Measurements from ENCODE around the gene CCDC88A. TPM values are rescaled to one million over a fixed set of nuclear protein-coding genes. Genes with fewer than 3 reads are reported as not detected.
"Not testable (repeated sequence)": the region's sequence is repeated elsewhere in the genome, so short reads cannot be mapped to it uniquely, and the experiment has no call there.

Gene CCDC88A
- total RNA-seq, 5 donors from 2014 or later (not counting 1 experiment from before 2014, with no cell fraction given), result 13.2 to 15.7 (median 14.3) TPM

DNA sequence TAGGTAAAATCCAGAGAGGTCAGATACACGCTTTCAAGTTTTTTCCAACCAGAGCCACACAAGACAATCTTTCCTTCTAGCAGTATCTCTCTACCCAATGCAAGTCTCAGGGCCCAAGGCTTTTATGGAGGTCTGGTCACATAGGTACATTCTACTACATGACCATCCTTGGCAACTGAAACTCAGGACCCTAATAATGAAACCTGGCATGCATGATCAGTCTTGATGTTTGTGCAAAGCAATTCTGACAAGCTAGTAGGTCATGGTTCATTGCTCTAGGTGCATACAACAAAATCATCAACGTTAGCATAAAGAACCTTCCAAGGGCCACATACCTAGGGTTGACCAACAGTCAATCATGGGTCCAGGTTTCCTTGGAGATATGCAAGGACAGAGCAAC, 33.2 kb upstream of the CCDC88A start:
- ATAC-seq (replicated peaks in 1 of 4), result no peak
- no peaks in the 10 kb centered on the region for H3K27me3 Mint-ChIP-seq
- no peak for DNase-seq

DNA sequence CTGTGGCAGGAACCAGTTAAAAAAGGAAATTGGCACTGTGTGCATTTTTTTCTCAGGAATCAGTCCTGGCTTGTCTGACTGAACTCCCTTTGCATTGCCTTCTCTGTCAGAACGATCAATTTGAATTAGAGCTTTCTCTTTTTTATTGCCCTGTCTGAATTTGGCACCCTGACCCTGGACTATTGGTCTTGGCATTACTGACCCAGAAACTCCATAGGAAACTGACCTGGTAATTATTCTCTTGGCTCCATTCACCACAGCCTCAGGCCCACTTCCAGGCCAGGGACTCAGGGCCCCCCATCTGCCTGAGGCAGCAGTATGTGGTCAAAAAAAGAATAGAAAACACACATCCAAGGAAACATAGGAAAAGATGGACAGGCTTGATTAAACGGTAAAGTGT, 32.0 kb upstream of the CCDC88A start:
- Histone ChIP-seq H3K36me3 (ENCODE audit: control insufficient read depth in 2 of 2, extremely low read depth in 1 of 2, insufficient read depth in 1 of 2, low read length in 1 of 2) (no peaks in the 10 kb centered on the region), H3K4me3 (ENCODE audit: control insufficient read depth in 1 of 2, extremely low read depth in 1 of 2, low read length in 1 of 2) (no peak overlapping the region), H3K27ac (ENCODE audit: low read length) (no peak overlapping the region), H3K4me1 (ENCODE audit: control insufficient read depth in 1 of 2, extremely low read depth in 1 of 2, insufficient read depth in 2 of 2, low read length in 2 of 2) (no peaks in the 10 kb centered on the region), H3K27me3 (replicated peaks in 1 of 2; ENCODE audit: control insufficient read depth in 2 of 2, extremely low read depth in 1 of 2, insufficient read depth in 2 of 2, low read length in 1 of 2) (peaks cover 0 to 4% of the 10 kb centered on the region in 2 experiments), H3K9me3 (no peaks in the 10 kb centered on the region)
- H3K4me3 Mint-ChIP-seq, result no peak overlapping the region
- ChIA-PET POLR2A (no interaction called here), CTCF (interaction anchor here in 1 of 2 donors (0.6 kb wide), 1 partner anchor 1025 kb away, joined by 3 read pairs; no protein-coding TSS in a partner anchor)
- H3K9me3 Mint-ChIP-seq, result no peaks in the 10 kb centered on the region
- H3K36me3 Mint-ChIP-seq, result no peaks in the 10 kb centered on the region
- 55% methylated on average over 1 of the region's 2 CpGs for WGBS (ENCODE audit: insufficient coverage)
- H3K4me1 Mint-ChIP-seq, result no peaks in the 10 kb centered on the region
- H3K27ac Mint-ChIP-seq, result no peak overlapping the region
- DNase-seq (no peak), ATAC-seq (replicated peaks in 1 of 4) (no peak)
- H3K27me3 Mint-ChIP-seq, result no peaks in the 10 kb centered on the region

More for the DNA sequence above, 33.2 kb upstream of the CCDC88A start:
- Mint-ChIP-seq H3K27ac (no peak overlapping the region), H3K4me3 (no peak overlapping the region), H3K9me3 (no peaks in the 10 kb centered on the region), H3K4me1 (no peaks in the 10 kb centered on the region), H3K36me3 (no peaks in the 10 kb centered on the region)
- peaks cover 0 to 4% of the 10 kb centered on the region in 2 experiments for H3K27me3 ChIP-seq (replicated peaks in 1 of 2; ENCODE audit: control insufficient read depth in 2 of 2, extremely low read depth in 1 of 2, insufficient read depth in 2 of 2, low read length in 1 of 2)
- no peak overlapping the region for H3K27ac ChIP-seq (ENCODE audit: low read length)
- H3K4me3 ChIP-seq (ENCODE audit: control insufficient read depth in 1 of 2, extremely low read depth in 1 of 2, low read length in 1 of 2), result no peak overlapping the region
- CTCF ChIA-PET, result no interaction called here
- POLR2A ChIA-PET, result no interaction called here
- no peaks in the 10 kb centered on the region for H3K4me1 ChIP-seq (ENCODE audit: control insufficient read depth in 1 of 2, extremely low read depth in 1 of 2, insufficient read depth in 2 of 2, low read length in 2 of 2)
- H3K9me3 ChIP-seq, result no peaks in the 10 kb centered on the region
- WGBS (ENCODE audit: insufficient coverage), result 60% methylated on average over 1 of the region's 2 CpGs
- no peaks in the 10 kb centered on the region for H3K36me3 ChIP-seq (ENCODE audit: control insufficient read depth in 2 of 2, extremely low read depth in 1 of 2, insufficient read depth in 1 of 2, low read length in 1 of 2)

DNA sequence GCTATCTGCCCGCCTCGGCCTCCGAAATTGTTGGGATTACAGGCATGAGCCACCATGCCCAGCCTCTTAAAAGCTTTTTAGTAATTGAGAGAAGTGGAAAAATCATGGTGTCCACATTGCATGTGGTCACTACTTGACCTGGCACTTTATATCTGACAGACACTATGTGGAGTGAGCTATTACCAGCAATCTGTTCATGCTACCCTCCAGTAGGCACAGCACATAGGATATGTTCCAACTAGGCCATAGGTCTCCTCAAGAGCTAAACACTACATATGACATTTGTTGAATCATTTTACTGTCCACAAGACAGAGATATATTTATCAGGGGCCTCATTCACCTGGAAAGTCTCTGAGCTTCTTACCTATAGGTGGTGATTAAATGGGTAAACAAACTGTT, 30.4 kb upstream of the CCDC88A start:
- H3K36me3 ChIP-seq (ENCODE audit: control insufficient read depth in 2 of 2, extremely low read depth in 1 of 2, insufficient read depth in 1 of 2, low read length in 1 of 2); CTCF ChIA-PET; H3K27me3 ChIP-seq (replicated peaks in 1 of 2; ENCODE audit: control insufficient read depth in 2 of 2, extremely low read depth in 1 of 2, insufficient read depth in 2 of 2, low read length in 1 of 2); H3K27ac Mint-ChIP-seq; H3K4me1 Mint-ChIP-seq; H3K4me3 ChIP-seq (ENCODE audit: control insufficient read depth in 1 of 2, extremely low read depth in 1 of 2, low read length in 1 of 2); ATAC-seq (replicated peaks in 1 of 4); H3K4me3 Mint-ChIP-seq; H3K27ac ChIP-seq (ENCODE audit: low read length); H3K27me3 Mint-ChIP-seq; DNase-seq; H3K4me1 ChIP-seq (ENCODE audit: control insufficient read depth in 1 of 2, extremely low read depth in 1 of 2, insufficient read depth in 2 of 2, low read length in 2 of 2); H3K9me3 ChIP-seq; H3K9me3 Mint-ChIP-seq; POLR2A ChIA-PET; H3K36me3 Mint-ChIP-seq: not testable (repeated sequence)
- no CpG with 5 or more reads among the region's 3 CpGs for WGBS (ENCODE audit: insufficient coverage)

GRCh38 chr2:55442045-55442760, 22.5 kb upstream of the CCDC88A start:
- H3K9me3 Mint-ChIP-seq; H3K27ac Mint-ChIP-seq; ATAC-seq (replicated peaks in 1 of 4); H3K9me3 ChIP-seq; H3K27ac ChIP-seq (ENCODE audit: low read length); H3K4me3 ChIP-seq (ENCODE audit: control insufficient read depth in 1 of 2, extremely low read depth in 1 of 2, low read length in 1 of 2); H3K4me1 Mint-ChIP-seq; H3K36me3 Mint-ChIP-seq; H3K36me3 ChIP-seq (ENCODE audit: control insufficient read depth in 2 of 2, extremely low read depth in 1 of 2, insufficient read depth in 1 of 2, low read length in 1 of 2); H3K4me3 Mint-ChIP-seq; CTCF ChIA-PET; H3K27me3 ChIP-seq (replicated peaks in 1 of 2; ENCODE audit: control insufficient read depth in 2 of 2, extremely low read depth in 1 of 2, insufficient read depth in 2 of 2, low read length in 1 of 2); DNase-seq; H3K4me1 ChIP-seq (ENCODE audit: control insufficient read depth in 1 of 2, extremely low read depth in 1 of 2, insufficient read depth in 2 of 2, low read length in 2 of 2): not testable (repeated sequence)
- 92% methylated on average over 14 of the region's 29 CpGs for WGBS (ENCODE audit: insufficient coverage)
- peaks cover 8 to 17% of the 10 kb centered on the region in 2 donors for H3K27me3 Mint-ChIP-seq
- POLR2A ChIA-PET, result interaction anchor here in 1 of 2 donors (0.6 kb wide), 1 partner anchor 11 kb away, joined by 3 read pairs; no protein-coding TSS in a partner anchor

GRCh38 chr2:55441280-55441892, 21.7 kb upstream of the CCDC88A start:
- 50% methylated on average over 1 of the region's 4 CpGs for WGBS (ENCODE audit: insufficient coverage)
- Histone ChIP-seq H3K9me3 (no peaks in the 10 kb centered on the region), H3K4me1 (ENCODE audit: control insufficient read depth in 1 of 2, extremely low read depth in 1 of 2, insufficient read depth in 2 of 2, low read length in 2 of 2) (no peaks in the 10 kb centered on the region), H3K27me3 (replicated peaks in 1 of 2; ENCODE audit: control insufficient read depth in 2 of 2, extremely low read depth in 1 of 2, insufficient read depth in 2 of 2, low read length in 1 of 2) (peaks cover 0 to 3% of the 10 kb centered on the region in 2 experiments), H3K27ac (ENCODE audit: low read length) (no peak overlapping the region), H3K36me3 (ENCODE audit: control insufficient read depth in 2 of 2, extremely low read depth in 1 of 2, insufficient read depth in 1 of 2, low read length in 1 of 2) (no peaks in the 10 kb centered on the region), H3K4me3 (ENCODE audit: control insufficient read depth in 1 of 2, extremely low read depth in 1 of 2, low read length in 1 of 2) (no peak overlapping the region)
- DNase-seq (no peak), ATAC-seq (replicated peaks in 1 of 4) (no peak)
- Mint-ChIP-seq H3K27me3 (peaks cover 8 to 17% of the 10 kb centered on the region in 2 donors), H3K9me3 (no peaks in the 10 kb centered on the region), H3K4me1 (no peaks in the 10 kb centered on the region), H3K27ac (no peak overlapping the region), H3K4me3 (no peak overlapping the region), H3K36me3 (no peaks in the 10 kb centered on the region)
- ChIA-PET CTCF (no interaction called here), POLR2A (interaction anchor here in 1 of 2 donors (0.6 kb wide), 1 partner anchor 10 kb away, joined by 3 read pairs; no protein-coding TSS in a partner anchor)

DNA sequence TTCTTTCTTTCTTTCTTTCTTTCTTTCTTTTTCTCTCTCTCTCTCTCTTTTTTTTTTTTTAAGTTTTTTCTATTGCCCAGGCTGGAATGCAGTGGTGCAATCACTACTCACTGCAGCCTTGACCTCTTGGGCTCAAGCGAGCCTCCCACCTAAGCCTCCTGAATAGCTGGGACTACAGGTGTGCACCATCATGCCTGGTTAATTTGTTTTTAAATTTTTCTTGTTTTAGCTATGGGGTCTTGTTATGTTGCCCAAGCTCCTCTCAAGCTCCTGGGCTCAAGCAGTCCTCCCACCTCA, 19.4 kb upstream of the CCDC88A start:
- H3K27ac ChIP-seq (ENCODE audit: low read length), result no peak overlapping the region
- Mint-ChIP-seq H3K27me3 (peaks cover 8 to 17% of the 10 kb centered on the region in 2 donors), H3K27ac (no peak overlapping the region), H3K4me3 (no peak overlapping the region), H3K4me1 (no peaks in the 10 kb centered on the region), H3K36me3 (no peaks in the 10 kb centered on the region), H3K9me3 (no peaks in the 10 kb centered on the region)
- H3K36me3 ChIP-seq (ENCODE audit: control insufficient read depth in 2 of 2, extremely low read depth in 1 of 2, insufficient read depth in 1 of 2, low read length in 1 of 2), result no peaks in the 10 kb centered on the region
- ChIA-PET CTCF (interaction anchor here in 1 of 2 donors (0.7 kb wide), 1 partner anchor 201 kb away, joined by 3 read pairs; no protein-coding TSS in a partner anchor), POLR2A (no interaction called here)
- peaks cover 0 to 3% of the 10 kb centered on the region in 2 experiments for H3K27me3 ChIP-seq (replicated peaks in 1 of 2; ENCODE audit: control insufficient read depth in 2 of 2, extremely low read depth in 1 of 2, insufficient read depth in 2 of 2, low read length in 1 of 2)
- ATAC-seq (replicated peaks in 1 of 4), result no peak
- no peaks in the 10 kb centered on the region for H3K4me1 ChIP-seq (ENCODE audit: control insufficient read depth in 1 of 2, extremely low read depth in 1 of 2, insufficient read depth in 2 of 2, low read length in 2 of 2)
- WGBS (ENCODE audit: insufficient coverage), result no CpG with 5 or more reads among the region's 1 CpG
- no peaks in the 10 kb centered on the region for H3K9me3 ChIP-seq
- no peak for DNase-seq
- no peak overlapping the region for H3K4me3 ChIP-seq (ENCODE audit: control insufficient read depth in 1 of 2, extremely low read depth in 1 of 2, low read length in 1 of 2)
